Measurements from ENCODE around the gene PIP5K1C. TPM values are rescaled to one million over a fixed set of nuclear protein-coding genes. Genes with fewer than 3 reads are reported as not detected.

The PIP5K1C gene
- total RNA-seq, 2 donors from 2014 or later: 27.0 to 29.6 TPM

DNA sequence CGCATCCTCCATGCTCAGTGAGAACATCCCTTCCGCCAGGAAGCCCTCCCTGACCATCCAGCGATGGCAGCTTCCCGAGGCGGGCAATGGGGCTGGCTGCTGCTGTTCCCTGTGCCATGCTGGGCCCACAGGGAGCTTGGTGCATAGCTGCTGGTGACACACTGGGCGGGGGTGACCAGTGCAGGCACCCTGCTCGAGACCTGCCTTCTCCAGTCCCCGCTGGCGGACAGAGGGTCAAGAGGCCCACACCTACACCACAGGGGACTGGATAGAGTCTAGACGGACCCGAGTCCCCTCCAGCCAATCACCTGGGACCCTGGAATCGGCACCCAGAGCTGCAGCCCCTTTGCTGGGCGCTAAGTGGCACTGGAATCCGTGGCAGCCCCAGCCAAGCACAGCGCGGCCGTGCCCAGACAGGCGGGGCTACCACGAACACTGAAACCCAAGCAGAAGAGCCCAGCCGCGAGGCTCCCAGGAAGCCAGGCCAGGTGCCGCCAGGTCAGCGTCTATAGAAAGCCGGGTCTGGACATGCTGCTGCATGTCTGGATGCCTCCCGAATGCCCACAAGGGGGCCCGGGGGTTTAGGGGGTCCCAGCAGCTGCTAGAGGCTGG, 84.6 kb downstream of the PIP5K1C start:
- no peak for ATAC-seq

DNA sequence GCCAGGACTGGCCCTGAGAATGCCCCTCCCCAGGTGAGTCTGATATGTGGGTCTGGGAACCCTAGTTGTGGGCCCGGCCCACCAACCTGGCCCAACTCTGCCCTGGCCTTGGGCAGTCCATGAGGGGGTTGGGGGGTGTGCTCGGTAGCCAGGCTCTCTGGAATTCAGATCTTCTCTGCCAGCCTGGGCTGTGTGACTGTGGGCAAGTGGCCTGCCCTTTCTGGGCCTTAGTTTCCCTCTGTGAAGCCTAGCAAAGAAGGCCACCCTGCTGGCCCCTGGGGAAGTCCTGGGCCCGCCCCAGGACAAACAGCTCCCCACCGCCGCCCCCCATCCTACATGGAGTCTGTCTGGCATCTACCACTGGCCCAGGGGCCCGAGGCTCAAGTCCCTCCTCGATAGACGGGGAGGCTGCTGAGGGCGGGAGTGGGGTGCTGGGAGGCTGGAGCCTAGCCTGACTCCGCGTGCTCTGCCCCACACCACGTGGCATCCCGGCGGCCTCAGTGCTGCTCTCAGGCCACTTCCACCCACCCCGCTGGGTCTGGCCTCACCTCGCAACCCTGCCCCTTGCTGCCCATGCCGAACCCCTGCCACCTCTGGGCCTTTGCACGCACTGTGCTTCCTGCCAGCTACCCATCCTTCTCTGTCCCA, 85.3 kb downstream of the PIP5K1C start:
- Mint-ChIP-seq H3K36me3 (no peaks in the 10 kb centered on the region), H3K4me1 (ENCODE audit: low read depth in 2 of 2) (no peaks in the 10 kb centered on the region), H3K27me3 (no peaks in the 10 kb centered on the region), H3K4me3 (no peak overlapping the region), H3K9me3 (no peaks in the 10 kb centered on the region), H3K27ac (no peak overlapping the region)
- DNase-seq (ENCODE audit: low spot score) (no peak), ATAC-seq (no peak)

More for the DNA sequence above, 84.6 kb downstream of the PIP5K1C start:
- Mint-ChIP-seq H3K9me3 (no peaks in the 10 kb centered on the region), H3K27ac (no peak overlapping the region), H3K36me3 (no peaks in the 10 kb centered on the region), H3K4me1 (ENCODE audit: low read depth in 2 of 2) (no peaks in the 10 kb centered on the region), H3K27me3 (no peaks in the 10 kb centered on the region), H3K4me3 (no peak overlapping the region)
- no peak for DNase-seq (ENCODE audit: low spot score)

DNA sequence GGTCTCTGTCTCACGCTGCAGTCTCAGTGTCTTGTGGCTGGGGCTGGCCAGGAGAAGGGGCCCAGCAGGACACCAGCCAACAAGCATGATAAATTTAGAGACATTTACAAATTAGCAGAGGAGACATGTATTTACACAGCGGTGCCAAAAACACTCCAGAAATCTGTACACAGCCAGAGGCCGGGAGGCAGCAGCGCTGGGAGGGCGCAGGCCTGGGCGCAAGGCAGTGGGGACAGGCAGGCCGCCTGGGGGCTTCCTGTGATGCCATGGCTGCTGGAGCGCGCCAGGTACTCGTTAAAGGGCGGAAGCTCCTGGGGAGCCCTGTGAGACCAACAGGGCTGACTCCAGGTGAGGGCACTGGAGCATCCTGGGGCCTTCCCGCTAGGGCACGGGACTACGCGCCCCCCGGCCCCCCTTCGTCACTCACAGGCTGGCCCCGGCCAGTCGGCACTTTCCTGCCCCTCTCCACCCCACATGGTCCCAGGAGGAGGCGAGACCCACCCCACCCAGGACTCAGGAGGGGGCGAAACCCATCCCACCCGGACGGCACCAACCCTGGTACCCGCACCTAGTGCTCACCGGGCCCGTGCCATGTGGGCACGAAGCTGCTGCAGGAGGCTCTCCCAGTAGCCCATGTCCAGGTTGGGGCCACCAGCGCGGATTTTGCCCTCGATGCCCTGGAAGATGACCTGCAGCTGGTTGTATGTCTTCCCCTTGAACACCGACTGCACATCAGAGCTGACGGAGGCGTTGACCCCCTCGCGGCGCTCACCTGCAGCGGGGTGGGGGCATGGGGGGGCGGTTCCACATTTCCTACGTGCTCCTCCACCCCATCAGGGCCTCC, 86.2 kb downstream of the PIP5K1C start:
- ATAC-seq (no peak), DNase-seq (ENCODE audit: low spot score) (no peak)
- no peak overlapping the region for H3K27ac Mint-ChIP-seq
- no peak overlapping the region for H3K4me3 Mint-ChIP-seq
- no peaks in the 10 kb centered on the region for H3K36me3 Mint-ChIP-seq
- no peaks in the 10 kb centered on the region for H3K27me3 Mint-ChIP-seq
- H3K9me3 Mint-ChIP-seq: no peaks in the 10 kb centered on the region
- H3K4me1 Mint-ChIP-seq (ENCODE audit: low read depth in 2 of 2): no peaks in the 10 kb centered on the region

DNA sequence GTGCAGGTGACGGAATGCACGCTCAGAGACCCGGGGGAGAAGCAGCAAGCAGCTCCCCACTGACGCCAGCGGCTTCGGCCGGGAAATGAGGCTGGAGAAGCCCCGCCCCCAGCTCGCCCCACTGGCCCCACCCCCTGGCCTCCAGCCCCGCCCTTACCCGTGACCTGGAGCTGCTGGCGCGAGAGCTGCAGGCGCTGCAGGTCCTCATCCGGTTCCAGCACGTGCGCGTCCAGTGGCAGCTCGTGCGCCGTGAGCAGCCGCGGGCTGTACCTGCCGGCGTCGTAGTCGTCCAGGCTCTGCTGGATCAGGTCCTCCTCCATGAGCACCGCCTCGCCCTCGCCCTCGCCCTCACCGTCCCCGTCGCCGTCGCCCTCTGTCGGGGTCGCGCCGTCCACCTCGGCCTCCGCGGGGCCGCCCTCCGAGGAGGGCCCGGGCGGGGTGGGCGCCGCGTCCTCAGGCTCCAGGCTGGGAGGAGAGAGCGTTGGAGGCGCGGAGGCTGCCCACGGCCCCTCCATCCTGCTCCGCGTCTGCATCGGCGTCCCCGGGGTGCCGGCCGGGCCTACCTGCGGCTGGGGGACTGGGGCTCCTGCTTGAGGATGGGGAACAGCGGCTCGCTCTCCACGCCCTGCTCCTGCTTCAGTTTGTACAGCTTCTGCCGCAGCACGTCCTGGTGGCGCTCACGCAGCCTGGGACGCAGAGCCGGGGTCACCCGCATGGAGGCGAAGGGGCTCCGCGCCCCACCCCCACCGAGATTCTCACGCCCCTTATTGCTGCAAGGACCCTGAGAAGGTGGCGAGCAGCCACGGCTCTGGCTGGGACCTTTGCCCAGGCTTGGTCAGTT, 87.1 kb downstream of the PIP5K1C start:
- DNase-seq (ENCODE audit: low spot score): no peak
- H3K4me3 Mint-ChIP-seq: no peak overlapping the region

DNA sequence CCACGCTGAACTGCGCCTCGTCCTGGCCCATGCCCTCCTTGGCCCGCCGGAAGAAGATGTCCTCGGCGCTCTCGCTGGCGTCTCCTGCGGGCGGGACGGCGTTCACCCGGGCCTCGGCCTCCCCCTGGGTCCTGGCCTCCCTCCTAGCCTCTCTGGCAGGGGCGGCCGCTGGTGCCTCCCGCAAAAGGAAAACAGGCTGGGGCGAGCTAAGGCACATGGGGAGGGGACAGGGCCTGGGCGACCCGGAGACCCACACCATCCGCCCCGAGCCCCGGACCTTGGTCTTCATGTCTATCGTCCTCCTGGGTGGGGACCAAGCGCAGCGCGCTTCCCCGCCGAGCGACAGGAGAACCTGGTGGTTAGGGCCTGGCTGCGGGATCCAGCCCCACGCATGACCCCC, 87.9 kb downstream of the PIP5K1C start:
- Mint-ChIP-seq H3K4me1 (ENCODE audit: low read depth in 2 of 2) (peaks cover 7 to 8% of the 10 kb centered on the region in 2 donors), H3K27ac (no peak overlapping the region), H3K36me3 (no peaks in the 10 kb centered on the region), H3K4me3 (no peak overlapping the region), H3K9me3 (no peaks in the 10 kb centered on the region), H3K27me3 (no peaks in the 10 kb centered on the region)
- DNase-seq (ENCODE audit: low spot score) (no peak), ATAC-seq (no peak)

More for the DNA sequence above, 87.1 kb downstream of the PIP5K1C start:
- Mint-ChIP-seq H3K4me1 (ENCODE audit: low read depth in 2 of 2) (peaks cover 2 to 3% of the 10 kb centered on the region in 2 donors), H3K27me3 (no peaks in the 10 kb centered on the region), H3K27ac (no peak overlapping the region), H3K9me3 (no peaks in the 10 kb centered on the region), H3K36me3 (no peaks in the 10 kb centered on the region)
- no peak for ATAC-seq

DNA sequence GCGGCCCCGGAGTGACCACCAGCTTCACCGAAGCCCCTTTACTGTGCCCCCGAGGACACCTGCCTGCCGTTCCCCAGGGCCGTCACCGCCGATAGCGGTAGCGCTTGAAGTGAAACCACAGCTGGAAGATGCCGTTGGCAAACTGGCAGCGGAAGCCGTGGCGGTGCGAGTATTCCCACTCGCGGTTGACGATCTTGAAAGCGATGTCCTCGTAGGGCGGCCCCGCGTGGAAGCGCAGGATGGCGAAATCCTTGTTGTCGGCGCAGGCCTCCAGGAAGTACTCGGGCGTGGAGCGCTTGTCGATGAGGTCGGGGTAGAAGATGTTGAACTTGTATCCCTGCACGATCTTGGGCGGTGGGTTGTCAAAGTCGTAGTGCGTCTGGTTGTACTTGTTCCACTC, 88.4 kb downstream of the PIP5K1C start:
- Mint-ChIP-seq H3K36me3 (no peaks in the 10 kb centered on the region), H3K9me3 (no peaks in the 10 kb centered on the region), H3K27ac (no peak overlapping the region), H3K4me3 (no peak overlapping the region), H3K4me1 (ENCODE audit: low read depth in 2 of 2) (peaks cover 7 to 8% of the 10 kb centered on the region in 2 donors), H3K27me3 (no peaks in the 10 kb centered on the region)
- no peak for ATAC-seq
- no peak for DNase-seq (ENCODE audit: low spot score)

DNA sequence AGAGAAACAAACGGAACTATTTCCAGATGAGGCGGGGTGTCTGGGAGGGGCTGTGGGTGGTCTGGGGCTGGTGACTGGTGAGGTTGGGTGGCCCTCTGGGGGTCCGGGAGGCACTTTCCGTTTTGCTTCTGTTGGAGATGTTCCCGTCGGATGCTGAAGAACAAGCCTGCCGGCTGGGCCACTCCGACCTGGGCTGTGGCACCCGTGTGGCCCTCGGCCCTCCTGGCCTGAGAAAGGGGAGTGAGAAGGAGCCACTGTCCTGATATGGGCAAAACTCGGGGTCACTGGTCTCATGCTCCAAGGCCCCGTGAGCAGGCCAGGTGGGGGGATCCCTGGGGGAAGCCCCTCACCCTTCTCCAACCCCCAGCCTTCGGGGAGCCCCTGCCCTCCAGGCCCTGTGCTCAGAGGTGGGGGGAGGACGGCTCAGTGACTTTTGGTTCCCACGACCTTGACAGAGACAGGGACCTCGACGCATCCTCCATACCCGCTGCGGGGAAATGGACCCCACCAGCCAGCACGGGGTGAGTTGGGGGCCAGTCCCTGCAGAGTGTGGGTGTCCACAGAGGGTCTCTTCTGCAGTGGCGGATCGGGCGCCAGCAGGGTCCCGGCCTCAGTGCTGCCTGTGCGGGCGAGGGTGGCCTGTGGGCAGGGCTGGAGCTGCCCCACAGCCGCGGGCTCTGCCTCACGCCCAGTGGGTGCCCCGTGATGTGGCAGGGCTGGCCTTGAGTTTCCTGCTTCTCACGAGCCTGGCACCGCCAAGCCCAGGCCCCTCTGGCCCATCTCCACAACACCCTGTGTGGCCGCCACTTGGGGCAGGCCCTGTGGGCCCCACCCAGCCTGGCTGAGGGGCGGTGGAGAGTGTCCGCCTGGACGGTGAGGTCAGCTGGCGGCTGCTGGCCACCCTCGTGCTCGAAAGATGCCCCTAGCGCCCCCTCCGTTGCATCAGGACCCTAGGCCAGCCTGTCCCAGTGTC, 89.2 kb downstream of the PIP5K1C start:
- ATAC-seq (no peak), DNase-seq (ENCODE audit: low spot score) (no peak)
- Mint-ChIP-seq H3K27me3 (no peaks in the 10 kb centered on the region), H3K9me3 (no peaks in the 10 kb centered on the region), H3K36me3 (no peaks in the 10 kb centered on the region), H3K4me1 (ENCODE audit: low read depth in 2 of 2) (peaks cover 7 to 8% of the 10 kb centered on the region in 2 donors), H3K4me3 (no peak overlapping the region), H3K27ac (no peak overlapping the region)

DNA sequence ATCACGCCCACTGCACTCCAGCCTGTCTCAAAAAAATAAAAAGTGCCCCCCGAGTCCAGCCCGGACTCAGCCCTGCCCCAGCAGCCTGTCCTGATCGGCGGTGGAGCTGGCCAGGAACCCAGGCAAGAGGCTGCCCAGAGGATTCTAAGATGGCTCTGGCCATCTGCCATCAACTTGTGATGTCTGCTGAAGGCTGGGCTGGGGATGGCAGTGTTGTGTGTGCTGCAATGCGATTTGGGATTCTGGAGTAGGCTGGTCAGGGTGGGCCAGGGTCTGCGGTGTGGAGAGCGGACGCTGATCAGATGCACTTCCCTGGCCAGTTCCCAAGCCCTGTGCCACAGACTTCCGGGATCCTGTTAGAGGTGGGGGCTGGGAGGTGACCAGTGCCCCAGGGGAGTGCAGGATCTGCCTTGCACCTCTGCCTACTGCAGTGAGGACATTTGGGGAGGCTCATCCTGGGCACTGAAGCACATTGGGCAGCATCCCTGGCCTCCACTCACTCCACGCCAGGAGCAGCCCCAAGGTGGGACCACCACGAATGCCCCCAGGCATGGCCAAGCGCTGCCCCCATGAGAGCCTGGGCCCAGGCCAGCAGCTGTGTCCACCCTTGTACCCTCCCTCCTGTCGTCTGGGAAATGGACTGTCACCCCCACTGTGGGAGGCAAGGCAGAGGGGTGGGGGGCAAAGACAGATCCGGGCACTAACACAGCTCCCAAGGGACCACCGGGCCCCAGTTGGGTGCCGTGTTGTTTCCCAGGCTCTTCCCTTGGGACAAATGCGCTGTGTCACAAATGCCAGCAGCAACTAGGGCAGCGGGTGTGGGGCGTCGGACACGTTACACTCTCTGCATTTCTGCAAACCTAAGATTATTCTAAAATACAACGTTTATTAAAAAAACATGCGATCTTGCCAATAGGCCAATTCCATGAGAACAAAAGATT, 90.2 kb downstream of the PIP5K1C start:
- Mint-ChIP-seq H3K27ac (no peak overlapping the region), H3K27me3 (no peaks in the 10 kb centered on the region), H3K4me1 (ENCODE audit: low read depth in 2 of 2) (peaks cover 7 to 8% of the 10 kb centered on the region in 2 donors), H3K4me3 (no peak overlapping the region), H3K36me3 (no peaks in the 10 kb centered on the region), H3K9me3 (no peaks in the 10 kb centered on the region)
- ATAC-seq: no peak
- no peak for DNase-seq (ENCODE audit: low spot score)

DNA sequence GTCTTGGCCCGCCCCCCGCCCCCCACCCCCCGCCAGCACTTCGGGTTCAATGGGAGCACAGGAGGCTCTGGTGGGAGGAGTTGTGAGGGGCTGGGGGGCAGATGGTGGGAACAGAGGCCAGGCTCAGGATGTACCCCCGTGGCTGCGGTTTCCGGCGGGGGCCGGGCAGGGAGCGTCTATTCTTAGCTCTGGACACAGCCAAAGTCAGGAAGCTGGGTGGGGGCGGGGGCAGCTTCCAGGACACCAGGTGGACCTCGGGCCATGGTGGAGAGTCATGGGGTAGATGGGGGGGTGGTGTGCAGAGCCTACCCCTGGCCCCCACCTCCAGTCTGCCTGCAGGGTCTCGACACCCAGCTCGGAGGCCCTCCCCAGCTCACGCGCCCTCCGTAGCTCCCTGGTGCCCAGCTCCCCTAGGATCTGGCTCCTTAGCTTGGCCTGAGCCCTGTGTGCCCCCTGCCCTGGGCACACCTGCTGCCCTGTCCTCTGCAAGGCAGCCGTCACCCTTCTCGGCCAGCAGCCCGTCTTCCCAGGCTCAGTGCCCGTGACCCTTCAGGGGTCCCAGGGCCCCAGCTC, 91.4 kb downstream of the PIP5K1C start:
- Mint-ChIP-seq H3K9me3 (no peaks in the 10 kb centered on the region), H3K4me3 (no peak overlapping the region), H3K4me1 (ENCODE audit: low read depth in 2 of 2) (peaks cover 7 to 8% of the 10 kb centered on the region in 2 donors), H3K27me3 (no peaks in the 10 kb centered on the region), H3K27ac (no peak overlapping the region), H3K36me3 (no peaks in the 10 kb centered on the region)
- ATAC-seq: no peak
- DNase-seq (ENCODE audit: low spot score): no peak

DNA sequence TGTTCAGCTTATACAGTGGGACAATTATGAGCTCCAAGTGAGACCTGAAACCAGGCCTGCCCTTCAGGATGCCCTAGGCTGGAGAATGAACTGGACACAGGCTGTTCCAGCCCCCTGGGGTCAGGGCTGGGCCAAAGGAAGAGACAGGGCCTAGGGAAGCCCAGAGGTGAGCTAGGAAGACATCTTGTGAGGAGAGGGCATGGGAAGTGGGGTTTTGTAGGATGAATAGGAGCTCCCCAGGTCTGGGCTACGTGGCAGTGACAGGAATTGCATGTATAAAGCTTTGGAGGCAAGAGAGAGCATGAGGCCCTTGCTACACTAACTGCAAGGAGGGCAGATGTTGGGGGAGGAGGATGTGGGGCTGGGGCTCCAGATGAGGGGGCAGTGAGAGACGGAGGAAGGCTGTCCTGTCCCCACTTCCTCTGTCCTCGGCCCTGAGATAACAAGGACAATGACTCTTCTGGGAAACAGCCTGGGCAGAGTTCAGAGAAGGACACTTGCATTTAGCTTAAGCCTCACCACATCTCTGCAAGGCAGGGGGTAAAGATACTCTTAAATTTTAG, 92.1 kb downstream of the PIP5K1C start:
- Mint-ChIP-seq H3K27me3 (no peaks in the 10 kb centered on the region), H3K9me3 (no peaks in the 10 kb centered on the region), H3K4me3 (peak overlapping the region; percentile 63), H3K36me3 (no peaks in the 10 kb centered on the region), H3K4me1 (ENCODE audit: low read depth in 2 of 2) (peaks cover 7 to 8% of the 10 kb centered on the region in 2 donors), H3K27ac (no peak overlapping the region)
- no peak for DNase-seq (ENCODE audit: low spot score)
- no peak for ATAC-seq

DNA sequence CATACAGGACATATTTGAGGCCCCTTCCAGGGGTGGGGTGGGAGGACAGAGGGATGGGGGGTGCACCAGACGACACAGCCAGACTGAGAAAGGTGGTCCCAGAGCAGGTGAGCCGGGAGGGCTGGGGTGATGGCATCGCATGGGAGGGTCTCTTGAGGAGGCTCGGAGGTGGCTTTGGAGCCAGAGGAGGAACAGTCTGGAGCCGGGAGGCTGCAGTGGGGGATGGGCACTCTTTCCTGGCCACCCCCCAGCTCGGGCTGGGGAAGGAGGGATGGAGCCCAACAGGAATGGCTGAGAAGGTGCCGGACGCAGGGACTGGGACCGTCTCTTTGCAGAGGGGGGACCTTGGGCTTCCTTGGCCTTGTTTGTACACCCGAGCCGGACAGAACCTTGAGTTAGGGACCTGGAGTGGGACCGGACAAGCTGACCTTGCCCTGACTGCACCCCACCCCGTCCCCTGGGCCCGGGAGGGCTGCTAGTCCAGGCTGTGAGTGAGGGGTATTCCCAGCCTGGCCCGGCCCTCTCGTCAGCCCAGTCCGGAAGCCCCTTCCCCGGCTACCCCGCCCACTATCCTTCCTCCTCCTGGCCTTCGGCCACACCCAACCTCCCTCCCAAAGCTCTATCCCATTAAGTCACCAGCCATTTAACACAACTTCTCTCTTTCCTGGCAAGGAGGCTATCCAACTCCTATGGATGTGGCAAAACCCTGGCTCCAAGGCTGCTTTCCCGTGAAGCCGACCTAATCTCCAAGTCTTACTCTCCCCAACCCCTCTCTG, 92.8 kb downstream of the PIP5K1C start:
- DNase-seq (ENCODE audit: low spot score): no peak
- H3K36me3 Mint-ChIP-seq: no peaks in the 10 kb centered on the region
- H3K4me3 Mint-ChIP-seq: peak overlapping the region; percentile 63
- no peak for ATAC-seq
- H3K9me3 Mint-ChIP-seq: no peaks in the 10 kb centered on the region
- H3K27me3 Mint-ChIP-seq: no peaks in the 10 kb centered on the region
- peaks cover 7 to 8% of the 10 kb centered on the region in 2 donors for H3K4me1 Mint-ChIP-seq (ENCODE audit: low read depth in 2 of 2)
- H3K27ac Mint-ChIP-seq: no peak overlapping the region
